Measurements from ENCODE around the gene SEPTIN12.

- TF ChIP-seq POLR2A (IDR thresholded peaks at IDR 0.05) (no peak), CTCF (IDR thresholded peaks at IDR 0.05) (no peak), POLR2AphosphoS5 (IDR thresholded peaks at IDR 0.05) (no peak), EP300 (IDR thresholded peaks at IDR 0.05) (no peak)
These were observed 11.2 kb upstream of the SEPTIN12 start for GRCh38 chr16:4799171-4799855.
